Activated naive CD8-positive, alpha-beta T cell treated with anti-CD3 and anti-CD28 coated beads, Interleukin-2, amount 50 U/mL, for 16 hours (primary cell): ENCODE data around the gene DDI1.
"Not testable (repeated sequence)": the region's sequence is repeated elsewhere in the genome, so short reads cannot be mapped to it uniquely, and the experiment has no call there.

Experiments used
- DNase-seq: peaks from one replicate; pipeline ENCODE4 v3.0.0-alpha.2; 2020; ENCODE audit warnings: low read depth, low spot score

Gene DDI1

DNA sequence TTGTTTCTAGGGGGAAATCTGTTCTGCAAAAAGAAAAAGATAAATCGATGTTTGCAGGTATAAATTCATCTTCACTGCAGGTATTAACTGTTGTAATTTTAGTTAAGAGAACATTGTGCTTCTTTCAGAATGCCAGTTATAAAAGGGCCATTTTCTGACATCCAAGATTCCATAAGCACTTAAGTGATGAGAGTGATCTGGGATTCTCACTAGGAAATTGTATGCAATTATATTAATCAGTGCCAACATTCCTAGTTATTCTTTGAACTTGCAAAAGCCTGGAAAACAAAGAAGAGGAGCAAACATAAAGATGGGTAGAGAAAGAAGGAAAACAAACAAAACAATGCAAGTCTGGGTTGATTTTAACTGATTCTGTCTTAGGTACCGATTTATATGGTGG, 5.4 kb downstream of the DDI1 start:
- DNase-seq, result no peak

DNA sequence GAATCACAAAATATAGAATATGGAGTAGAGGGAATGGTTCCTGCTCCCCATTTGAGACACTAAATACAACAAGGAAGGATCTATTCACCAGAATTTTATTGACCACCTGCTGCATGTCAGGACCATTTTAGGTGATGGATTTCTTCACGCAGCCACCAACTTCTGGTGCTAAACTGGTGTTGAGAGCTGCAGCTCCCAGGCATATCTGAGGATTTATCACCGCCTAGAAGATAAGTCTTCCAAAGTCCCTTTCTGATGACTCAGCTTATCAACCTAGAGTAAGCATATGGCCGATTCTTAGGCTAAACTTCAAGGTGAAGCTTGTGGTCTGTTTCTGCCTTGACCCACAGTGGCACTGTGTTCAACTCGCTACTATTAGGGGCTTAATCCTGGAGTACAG, 6.7 kb downstream of the DDI1 start:
- DNase-seq, result no peak

DNA sequence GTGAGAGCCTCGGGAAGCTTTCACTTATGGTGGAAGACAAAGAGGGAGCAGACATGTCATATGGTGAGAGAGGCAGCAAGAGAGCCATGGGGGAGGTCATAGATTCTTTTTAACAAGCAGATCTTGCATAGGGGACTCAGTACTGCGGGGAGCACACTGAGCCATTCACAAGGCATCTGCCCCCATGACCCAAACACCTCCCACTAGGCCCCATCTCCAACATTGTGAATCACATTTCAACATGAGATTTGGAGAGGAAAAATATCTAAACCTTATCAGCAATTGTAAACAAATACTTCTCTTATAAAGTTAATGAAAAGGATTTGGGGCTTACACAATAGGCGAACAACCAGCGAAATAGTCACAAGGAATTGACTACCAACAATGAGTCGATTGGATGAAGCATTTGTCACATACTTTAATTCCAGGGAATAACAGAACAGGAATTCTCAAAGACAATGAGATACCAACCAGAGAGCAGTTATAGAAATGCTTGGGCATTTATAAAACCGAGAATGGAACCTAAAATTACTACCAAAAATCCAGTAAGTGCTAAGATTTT, 7.3 kb downstream of the DDI1 start:
- DNase-seq, result no peak

DNA sequence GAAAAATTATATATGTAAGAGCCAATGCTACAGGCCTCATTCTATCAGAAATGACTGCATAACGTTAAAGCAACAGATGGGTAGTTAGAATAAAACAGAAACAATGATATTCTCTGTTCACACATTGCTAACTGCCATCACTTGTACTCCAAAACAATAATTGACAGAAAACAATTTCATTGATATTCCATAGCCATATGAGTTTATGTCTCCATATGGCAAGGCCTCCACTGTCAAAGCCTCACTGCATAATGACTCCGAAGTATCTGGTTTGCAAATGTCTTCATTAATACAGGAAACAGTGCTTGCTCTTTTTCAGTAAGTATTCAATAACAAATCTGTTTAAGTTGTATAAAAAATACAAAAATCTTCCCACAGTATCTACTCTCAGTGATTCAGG, 9.9 kb downstream of the DDI1 start:
- no peak for DNase-seq

DNA sequence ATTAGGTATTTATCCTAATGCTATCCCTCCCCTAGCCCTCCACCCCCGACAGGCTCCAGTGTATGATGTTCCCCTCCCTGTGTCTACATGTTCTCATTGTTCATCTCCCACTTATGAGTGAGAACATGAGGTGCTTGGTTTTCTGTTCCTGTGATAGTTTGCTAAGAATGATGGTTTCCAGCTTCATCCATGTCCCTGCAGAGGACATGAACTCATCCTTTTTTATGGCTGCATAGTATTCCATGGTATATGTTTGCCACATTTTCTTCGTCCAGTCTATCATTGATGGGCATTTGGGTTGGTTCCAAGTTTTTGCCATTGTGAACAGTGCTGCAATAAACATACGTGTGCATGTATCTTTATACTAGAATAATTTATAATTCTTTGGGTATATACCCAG, 10.4 kb downstream of the DDI1 start:
- DNase-seq, result not testable (repeated sequence)

DNA sequence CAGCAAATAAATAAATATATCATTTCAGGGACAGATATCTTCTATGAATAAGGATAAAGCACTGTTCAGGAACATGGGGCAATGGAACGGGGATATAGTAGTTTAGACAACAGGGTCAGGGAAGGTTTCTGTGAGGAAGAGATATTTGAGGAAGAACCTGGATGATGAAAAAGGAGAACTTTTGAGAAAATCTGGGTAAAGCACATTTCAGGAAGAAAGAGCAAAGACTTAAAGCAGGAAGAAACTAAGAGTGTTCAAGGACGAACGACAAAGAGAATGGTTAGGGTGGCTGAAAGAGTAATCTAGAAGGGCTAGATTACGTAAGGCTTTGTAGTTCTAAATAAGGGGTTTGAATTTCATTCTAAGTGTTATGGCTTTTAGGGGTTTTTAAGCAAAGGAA, 12.7 kb downstream of the DDI1 start:
- no peak for DNase-seq

DNA sequence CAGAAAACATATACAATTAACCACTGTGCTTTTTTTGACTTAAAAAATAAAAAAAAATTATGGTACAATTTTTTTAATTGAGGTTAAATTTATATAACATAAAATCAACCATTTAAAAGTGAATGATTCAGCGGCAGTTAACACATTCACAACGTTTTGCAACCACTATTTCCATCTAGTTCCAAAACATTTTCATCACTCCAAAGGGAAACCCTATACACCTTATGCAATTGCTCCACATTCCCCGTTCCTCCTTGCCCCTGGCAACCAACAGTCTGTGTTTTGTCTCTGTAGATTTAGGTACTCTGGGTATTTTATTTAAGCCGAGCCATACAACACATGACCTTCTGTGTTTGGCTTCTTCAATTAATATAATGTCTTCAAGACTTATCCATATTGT, 15.3 kb downstream of the DDI1 start:
- no peak for DNase-seq

DNA sequence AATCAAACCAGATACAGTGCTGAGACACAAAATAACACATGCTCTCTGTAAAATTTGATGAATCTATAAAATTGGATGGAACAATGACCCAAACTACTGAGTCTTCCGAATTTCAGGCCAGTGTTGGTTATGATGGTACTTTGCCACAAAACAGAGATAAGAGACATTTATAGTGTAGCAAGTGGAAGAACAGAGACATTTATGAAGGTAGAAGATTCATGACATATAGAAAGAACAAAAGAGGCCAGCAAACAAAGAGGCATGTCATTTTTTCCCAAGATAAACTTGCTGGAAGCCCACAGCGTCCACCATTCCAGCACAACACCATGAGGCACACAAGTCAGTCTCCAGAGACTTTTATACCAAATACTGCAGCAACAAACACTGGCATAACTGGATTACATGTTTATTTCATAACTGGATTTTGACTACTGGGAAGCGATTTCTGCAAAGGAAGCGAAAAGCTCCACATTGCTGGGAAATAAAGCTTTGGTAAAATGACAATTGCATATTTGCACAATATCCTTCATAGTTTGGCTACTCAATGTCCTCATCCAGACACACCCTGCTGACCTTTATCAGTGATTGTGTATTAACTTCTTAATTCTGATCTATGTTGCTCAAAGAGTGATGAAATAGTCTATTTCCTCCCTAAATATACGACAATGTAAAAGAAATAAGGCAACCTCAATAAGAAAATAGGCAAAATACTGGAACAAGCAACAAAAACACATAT, 17.5 kb downstream of the DDI1 start:
- DNase-seq, result no peak

DNA sequence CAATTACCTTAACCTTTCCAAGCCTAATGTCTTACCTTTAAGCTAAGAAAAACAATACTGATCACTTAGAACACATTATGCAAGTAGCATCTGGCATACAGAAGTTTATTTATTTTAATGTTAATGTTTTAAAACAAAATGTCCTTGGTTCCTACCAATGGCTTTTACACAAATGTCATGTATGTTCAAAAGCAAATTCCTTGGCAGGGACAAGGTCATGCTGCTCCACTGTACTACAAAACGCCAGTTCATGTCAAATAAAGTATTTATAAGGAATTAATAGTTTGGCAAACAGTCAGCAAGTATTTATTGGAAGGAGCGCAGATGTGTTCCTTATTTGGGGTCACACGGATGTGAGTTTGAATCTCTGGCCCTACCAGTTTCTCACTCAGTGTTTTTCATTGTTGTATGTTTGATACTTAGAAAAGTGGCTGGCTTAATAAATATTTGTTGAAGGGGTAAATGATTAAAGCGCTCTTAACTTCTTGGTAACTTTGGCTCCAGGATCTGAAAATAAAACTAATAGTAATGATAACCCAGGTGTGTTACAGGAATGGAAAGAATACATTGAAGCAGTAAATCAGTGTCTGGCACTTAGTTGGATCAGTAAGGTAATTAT, 18.6 kb downstream of the DDI1 start:
- no peak for DNase-seq

DNA sequence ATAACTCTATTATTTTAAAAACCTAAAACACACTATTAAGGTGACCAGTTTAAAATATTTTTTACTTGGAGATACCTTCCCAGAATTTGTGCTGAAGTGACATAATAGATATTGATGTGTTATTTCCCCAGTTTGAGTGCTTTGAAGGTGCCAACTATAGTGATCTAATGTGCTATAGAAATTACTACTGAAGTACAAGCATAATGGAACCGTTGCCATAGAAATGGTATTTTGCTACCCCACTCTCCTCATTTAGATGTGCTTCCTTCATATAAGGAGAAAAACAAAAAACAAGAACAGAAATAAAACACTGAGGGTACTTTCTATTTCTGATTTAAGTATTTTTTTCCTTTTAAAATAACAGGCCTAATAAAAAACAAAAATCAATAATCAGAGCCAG, 19.2 kb downstream of the DDI1 start:
- no peak for DNase-seq

DNA sequence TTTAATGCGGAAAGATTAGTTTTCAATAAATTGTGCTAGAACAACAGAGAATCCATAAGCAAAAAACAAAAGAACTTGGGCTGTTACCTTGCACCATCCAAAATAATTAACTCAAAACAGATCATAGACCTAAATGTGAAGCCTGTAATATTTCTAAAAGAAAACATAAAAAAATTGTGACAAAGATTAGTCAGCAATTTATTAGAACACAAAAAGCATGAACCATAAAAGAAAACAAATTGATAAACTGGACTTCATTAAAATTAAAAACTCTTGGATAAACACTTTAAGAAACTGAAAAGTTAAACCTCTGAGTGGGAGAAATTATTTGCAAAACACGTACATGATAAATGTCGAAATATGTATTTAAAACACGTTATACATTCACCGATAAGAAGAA, 21.5 kb downstream of the DDI1 start:
- no peak for DNase-seq

DNA sequence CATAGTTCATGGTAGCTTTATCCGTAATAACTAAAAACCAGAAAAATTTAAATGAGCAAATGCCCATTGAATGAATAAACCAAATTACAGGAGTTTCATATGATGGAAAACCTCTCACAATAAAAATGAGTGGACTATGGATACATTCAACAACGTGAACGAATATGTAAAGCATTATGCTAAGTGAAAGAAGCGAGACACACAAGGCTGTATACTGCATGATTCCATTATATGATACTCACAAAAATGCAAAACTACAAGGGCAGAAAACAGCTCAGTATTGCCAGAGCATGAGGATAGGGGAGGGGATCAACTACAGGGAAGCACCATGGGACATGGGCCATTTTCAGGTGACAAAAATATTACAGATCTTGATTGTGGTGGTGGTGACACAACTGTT, 22.2 kb downstream of the DDI1 start:
- DNase-seq, result no peak

DNA sequence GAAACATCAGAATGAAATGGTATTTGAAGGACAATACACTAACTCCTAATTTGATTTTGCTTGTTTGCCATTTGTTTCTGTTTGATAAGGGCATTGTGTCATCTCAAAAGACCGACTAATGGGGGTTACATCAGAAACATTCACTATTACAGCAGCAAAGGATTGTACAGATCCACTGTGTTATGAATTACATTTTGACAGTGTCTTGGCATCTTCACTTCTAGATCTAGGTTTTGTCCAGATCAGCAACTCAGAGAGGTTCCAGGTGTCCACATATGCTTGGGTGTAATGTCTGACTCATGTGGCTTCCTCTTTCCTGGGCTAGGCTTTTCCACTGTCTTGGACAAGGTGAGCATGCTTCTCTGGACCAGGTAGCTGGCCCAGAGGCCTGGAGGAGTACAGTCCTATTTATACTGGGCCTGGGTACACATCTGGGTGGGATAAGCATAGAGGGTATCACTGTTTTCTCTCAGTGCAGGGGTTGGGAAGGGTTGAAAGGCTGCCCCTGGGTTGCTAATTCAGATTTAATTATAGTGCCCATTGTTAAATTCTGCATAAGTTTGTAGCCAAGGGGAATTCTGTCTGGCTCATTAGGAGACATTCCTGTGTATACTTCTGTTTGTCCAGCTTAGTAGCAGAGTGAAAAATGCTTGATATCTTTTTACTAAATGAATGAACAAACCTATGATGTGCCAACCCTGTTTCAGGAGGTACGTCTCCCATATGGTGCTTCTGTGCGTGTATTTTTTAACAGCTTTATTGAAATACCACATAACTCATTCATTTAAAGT, 23.8 kb downstream of the DDI1 start:
- no peak for DNase-seq

DNA sequence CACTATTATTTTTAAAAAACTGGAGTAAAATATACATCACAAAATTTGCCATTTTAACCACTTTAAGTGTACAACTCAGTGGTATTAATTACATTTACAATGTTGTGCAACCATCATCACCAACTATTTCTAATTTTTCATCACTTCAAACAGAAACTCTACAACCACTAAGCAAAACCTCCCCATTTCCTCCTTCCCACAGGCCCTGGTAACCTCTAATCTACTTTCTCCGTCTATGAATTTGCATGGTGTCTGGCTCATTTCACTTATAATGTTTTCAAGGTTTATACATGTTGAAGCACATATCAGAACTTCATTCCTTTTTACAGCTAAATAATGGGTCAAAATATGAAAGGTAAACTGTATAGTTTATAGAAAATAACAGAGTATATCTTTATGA, 24.4 kb downstream of the DDI1 start:
- no peak for DNase-seq

DNA sequence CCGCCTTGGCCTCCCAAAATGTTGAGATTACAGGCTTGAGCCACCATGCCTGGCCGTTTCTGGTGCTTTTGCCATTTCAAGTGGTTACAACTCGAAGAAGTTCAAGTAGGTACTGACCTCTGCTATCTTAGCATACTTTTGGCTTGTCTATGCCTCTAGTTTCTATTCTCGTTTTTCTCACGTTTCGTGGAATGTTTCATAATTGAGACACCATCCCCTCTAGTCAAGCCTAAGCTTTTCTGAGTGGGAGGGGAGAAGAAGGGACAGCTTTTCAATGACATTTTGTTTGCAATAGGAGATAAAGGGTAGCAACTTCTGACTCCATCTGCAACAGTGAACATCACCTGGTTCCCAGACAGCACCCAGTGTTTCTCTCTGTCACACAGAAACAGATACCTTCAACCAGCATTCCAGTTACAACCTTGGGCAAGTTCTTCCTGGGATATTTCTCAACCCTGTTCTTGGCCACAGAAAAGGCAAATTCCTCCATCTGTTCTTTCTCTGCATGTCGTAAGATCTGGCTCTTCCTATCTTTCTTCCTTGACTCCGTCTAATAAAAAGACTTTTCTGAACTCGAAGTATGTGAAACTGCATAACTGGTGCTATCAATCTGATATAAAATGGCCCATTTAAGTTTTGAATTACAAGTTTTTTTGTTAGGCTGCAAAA, 25.5 kb downstream of the DDI1 start:
- no peak for DNase-seq

DNA sequence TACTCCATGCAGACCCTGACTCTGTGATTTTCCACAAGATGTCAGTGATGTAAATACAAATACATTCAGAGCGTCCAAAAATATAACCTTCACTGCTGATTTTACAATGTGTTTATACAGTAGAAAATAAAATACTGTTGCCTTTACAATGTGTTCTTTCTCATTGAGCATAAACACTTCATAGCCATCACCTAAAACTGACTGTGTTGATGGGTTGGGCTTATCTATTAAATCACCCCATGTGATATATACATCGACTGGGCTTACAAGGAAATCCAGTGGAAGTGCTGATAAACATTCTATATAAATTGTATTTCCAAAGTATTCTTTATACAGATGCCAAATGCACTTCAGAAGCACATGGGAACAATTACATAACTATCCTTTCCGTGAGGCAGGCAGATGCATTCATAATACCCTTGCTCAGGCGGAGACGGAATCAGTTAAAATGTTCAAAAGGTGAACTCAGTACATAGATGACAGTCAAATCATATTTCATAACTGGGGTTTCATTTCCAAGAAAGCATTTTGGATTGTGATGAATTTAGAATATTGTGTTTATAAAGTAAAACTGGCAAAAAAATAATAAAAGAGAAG, 27.7 kb downstream of the DDI1 start:
- DNase-seq, result no peak

DNA sequence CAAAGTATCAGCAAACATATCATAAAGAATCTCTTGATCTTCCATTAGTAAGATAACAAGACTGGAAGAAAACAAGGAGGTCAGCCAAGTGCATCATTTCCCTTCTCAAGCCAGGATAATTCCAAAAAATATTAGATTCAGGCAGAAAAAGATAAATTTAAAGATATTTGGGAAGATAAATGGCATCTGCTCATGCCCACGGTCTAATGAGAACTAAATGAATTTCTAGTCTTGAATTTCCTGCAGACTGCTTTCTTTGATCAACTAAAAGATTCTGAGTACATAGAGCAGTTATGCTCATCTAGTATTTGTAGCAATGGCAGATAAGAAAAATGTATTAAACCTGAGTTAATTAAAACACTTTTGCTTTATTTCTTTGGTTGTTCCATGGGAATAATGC, 31.1 kb downstream of the DDI1 start:
- no peak for DNase-seq

DNA sequence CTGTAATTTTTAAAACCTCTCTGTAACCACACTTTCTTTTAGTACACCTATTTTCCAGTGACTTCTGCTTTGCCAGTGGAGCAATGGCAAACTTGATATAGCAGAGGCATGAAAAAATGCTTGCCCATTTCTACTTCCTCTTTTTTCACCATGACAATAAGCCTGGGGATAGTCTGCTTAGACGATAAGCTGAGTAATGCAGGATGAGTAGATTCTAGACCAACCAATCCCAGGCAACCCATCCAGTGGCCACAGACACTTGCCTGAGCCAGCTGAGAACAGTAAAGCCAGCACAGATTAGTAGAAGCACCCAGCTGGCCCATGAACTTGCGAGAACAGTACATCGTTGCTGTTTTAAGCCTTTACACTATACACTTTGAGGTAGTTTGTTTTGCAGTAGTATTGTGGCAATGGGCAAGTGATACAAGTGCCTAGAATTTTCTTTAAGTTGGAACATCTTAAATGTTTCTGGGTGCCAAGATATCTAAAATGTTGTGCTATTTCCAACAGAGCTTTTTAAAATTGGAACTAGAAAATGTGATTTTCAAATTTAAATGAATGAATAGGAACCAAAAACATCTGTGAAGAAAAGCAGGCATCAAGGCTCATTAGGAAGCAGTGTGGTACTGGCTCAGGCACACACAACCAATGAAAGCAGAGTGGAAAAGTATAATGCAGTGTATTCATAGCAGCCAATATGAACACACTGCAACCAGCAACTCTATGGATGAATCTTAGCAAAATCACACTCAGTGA, 37.7 kb downstream of the DDI1 start:
- no peak for DNase-seq

DNA sequence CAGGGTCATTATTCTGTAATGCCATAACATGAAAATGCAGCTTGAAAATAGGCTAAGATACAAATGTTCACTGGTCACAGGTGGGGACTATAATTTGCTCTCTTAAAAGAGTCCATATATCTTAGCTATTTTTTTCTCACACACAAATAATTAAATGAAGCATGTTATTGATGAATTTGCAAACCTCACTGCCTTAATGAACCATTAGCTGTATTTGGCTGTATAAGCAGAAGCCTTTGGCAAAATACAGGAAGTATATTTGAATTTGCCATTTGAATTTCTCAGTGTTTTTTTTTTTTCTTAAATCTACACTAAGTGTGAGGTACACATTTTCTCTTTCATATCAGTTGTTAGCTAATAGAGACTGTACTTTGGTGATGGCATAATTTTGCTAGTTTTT, 38.7 kb downstream of the DDI1 start:
- no peak for DNase-seq

DNA sequence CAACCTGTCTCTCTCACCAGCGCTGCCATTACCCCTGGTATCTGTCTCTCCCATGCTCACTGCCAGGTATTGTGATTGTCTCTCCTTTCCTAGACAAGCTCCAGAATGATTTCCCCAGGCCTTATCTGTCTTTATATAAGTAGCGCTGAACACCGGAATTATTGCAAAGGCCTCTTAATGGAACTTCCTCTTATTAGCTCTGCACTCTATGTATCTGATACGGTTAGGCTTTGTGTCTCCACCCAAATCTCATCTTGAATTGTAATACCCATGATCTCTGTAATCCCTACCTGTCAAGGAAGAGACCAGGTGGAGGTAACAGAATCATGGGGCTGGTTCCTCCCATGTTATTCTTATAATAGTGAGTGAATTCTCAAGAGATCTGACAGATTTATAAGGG, 39.3 kb downstream of the DDI1 start:
- no peak for DNase-seq

DNA sequence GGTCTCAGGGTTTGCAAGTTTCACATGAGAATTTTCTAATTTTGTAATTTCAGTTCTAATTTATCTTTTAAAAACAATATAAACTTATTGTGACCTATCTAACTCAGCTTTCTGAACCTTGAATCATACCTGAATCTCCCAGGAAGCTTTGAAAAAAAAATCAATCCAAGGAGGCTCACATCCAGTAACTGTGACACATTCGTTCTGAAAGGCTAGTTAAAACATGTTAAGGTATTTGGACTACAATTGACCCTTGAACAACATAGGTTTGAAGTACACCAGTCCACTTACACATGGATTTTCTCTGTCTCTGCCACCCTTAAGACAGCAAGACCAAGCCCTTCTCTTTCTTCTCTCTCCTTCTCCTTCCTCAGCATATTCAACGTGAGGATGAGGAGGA, 40.0 kb downstream of the DDI1 start:
- DNase-seq, result no peak
